ENCODE results near the gene ITM2B.
A peak's percentile ranks its signal among the peaks of the same experiment; 100 is the strongest.

- no peak for TF ChIP-seq GABPA (IDR thresholded peaks at IDR 0.05; ENCODE audit: low read depth)
- TF ChIP-seq, protein P1, sequence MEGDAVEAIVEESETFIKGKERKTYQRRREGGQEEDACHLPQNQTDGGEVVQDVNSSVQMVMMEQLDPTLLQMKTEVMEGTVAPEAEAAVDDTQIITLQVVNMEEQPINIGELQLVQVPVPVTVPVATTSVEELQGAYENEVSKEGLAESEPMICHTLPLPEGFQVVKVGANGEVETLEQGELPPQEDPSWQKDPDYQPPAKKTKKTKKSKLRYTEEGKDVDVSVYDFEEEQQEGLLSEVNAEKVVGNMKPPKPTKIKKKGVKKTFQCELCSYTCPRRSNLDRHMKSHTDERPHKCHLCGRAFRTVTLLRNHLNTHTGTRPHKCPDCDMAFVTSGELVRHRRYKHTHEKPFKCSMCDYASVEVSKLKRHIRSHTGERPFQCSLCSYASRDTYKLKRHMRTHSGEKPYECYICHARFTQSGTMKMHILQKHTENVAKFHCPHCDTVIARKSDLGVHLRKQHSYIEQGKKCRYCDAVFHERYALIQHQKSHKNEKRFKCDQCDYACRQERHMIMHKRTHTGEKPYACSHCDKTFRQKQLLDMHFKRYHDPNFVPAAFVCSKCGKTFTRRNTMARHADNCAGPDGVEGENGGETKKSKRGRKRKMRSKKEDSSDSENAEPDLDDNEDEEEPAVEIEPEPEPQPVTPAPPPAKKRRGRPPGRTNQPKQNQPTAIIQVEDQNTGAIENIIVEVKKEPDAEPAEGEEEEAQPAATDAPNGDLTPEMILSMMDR (IDR thresholded peaks at IDR 0.05 in 2 of 3, conservative IDR thresholded peaks at IDR 0.05 in 1 of 3; ENCODE audit: control insufficient read depth in 2 of 3, extremely low read depth in 1 of 3, insufficient read depth in 1 of 3, low read depth in 3 of 3, low read length in 3 of 3): peak; percentile 39 to 55 (median 45); a peak in 5 of 6 replicates
- no peak for TF ChIP-seq HCFC1 (IDR thresholded peaks at IDR 0.05; ENCODE audit: low read length)
- no peak for TF ChIP-seq NFIC (IDR thresholded peaks at IDR 0.05; ENCODE audit: low read depth, low read length)
- no peak for TF ChIP-seq BRCA1 (IDR thresholded peaks at IDR 0.05; ENCODE audit: low read depth, low read length)
- no peak for TF ChIP-seq MYB (IDR thresholded peaks at IDR 0.05; ENCODE audit: borderline replicate concordance, low read depth, low read length)
- TF ChIP-seq EZH2 (IDR thresholded peaks at IDR 0.05; ENCODE audit: borderline replicate concordance, control insufficient read depth, low read depth, low read length): no peak
- no peak for TF ChIP-seq ZZZ3 (IDR thresholded peaks at IDR 0.05; ENCODE audit: control insufficient read depth, insufficient read length, low read depth)
- TF ChIP-seq SPI1 (IDR thresholded peaks at IDR 0.05; ENCODE audit: borderline replicate concordance, insufficient read depth, low read depth, low read length): peak; percentile 56; the same call in 1 of the 2 replicates
- TF ChIP-seq ZBTB11 (CRISPR knock-in tag; IDR thresholded peaks at IDR 0.05): no peak
- TF ChIP-seq KDM1A (IDR thresholded peaks at IDR 0.05; ENCODE audit: borderline replicate concordance): no peak
Observed at GRCh38 chr13:48233046-48233888, at the start of gene ITM2B.

All from GM12878 (cell line).